ENCODE data around the gene BTNL8.

BTNL8 gene

DNA sequence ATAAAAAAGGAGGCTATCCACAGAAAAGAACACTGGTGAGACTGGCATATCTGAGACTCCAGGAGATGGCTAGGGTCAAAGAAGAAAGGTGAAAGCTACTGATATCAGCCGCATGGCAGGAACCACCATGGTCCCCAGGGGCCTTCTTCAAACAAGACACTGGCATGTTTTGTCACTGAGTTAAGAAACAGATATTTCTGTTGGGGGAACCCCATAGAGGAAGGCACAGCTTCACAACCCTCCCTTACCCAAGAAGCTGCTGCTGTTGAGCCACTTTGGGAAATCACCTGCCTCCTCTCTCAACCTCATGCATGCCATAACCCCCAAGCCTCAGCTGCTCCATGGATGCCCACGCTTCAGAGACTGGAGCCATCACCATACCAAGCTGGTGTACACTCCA, 76.4 kb downstream of the BTNL8 start:
- TF ChIP-seq ESRRG (CRISPR knock-in tag; IDR thresholded peaks at IDR 0.05) = no peak
- TF ChIP-seq, protein P1, sequence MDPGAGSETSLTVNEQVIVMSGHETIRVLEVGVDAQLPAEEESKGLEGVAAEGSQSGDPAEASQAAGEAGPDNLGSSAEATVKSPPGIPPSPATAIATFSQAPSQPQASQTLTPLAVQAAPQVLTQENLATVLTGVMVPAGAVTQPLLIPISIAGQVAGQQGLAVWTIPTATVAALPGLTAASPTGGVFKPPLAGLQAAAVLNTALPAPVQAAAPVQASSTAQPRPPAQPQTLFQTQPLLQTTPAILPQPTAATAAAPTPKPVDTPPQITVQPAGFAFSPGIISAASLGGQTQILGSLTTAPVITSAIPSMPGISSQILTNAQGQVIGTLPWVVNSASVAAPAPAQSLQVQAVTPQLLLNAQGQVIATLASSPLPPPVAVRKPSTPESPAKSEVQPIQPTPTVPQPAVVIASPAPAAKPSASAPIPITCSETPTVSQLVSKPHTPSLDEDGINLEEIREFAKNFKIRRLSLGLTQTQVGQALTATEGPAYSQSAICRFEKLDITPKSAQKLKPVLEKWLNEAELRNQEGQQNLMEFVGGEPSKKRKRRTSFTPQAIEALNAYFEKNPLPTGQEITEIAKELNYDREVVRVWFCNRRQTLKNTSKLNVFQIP (CRISPR knock-in tag; IDR thresholded peaks at IDR 0.05; ENCODE audit: borderline replicate concordance, low read depth) = no peak
- no peak for TF ChIP-seq ZNF70 (CRISPR knock-in tag; IDR thresholded peaks at IDR 0.05)
- TF ChIP-seq, protein P2, sequence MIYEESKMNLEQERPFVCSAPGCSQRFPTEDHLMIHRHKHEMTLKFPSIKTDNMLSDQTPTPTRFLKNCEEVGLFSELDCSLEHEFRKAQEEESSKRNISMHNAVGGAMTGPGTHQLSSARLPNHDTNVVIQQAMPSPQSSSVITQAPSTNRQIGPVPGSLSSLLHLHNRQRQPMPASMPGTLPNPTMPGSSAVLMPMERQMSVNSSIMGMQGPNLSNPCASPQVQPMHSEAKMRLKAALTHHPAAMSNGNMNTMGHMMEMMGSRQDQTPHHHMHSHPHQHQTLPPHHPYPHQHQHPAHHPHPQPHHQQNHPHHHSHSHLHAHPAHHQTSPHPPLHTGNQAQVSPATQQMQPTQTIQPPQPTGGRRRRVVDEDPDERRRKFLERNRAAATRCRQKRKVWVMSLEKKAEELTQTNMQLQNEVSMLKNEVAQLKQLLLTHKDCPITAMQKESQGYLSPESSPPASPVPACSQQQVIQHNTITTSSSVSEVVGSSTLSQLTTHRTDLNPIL (CRISPR knock-in tag; IDR thresholded peaks at IDR 0.05; ENCODE audit: low read depth) = no peak
- TF ChIP-seq, protein P3, sequence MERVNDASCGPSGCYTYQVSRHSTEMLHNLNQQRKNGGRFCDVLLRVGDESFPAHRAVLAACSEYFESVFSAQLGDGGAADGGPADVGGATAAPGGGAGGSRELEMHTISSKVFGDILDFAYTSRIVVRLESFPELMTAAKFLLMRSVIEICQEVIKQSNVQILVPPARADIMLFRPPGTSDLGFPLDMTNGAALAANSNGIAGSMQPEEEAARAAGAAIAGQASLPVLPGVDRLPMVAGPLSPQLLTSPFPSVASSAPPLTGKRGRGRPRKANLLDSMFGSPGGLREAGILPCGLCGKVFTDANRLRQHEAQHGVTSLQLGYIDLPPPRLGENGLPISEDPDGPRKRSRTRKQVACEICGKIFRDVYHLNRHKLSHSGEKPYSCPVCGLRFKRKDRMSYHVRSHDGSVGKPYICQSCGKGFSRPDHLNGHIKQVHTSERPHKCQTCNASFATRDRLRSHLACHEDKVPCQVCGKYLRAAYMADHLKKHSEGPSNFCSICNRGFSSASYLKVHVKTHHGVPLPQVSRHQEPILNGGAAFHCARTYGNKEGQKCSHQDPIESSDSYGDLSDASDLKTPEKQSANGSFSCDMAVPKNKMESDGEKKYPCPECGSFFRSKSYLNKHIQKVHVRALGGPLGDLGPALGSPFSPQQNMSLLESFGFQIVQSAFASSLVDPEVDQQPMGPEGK (CRISPR knock-in tag; IDR thresholded peaks at IDR 0.05; ENCODE audit: borderline replicate concordance) = no peak
- no peak for TF ChIP-seq ZC3H10 (CRISPR knock-in tag; IDR thresholded peaks at IDR 0.05)
- TF ChIP-seq RARB (CRISPR knock-in tag; IDR thresholded peaks at IDR 0.05) = no peak
- TF ChIP-seq ARNTL (CRISPR knock-in tag; IDR thresholded peaks at IDR 0.05; ENCODE audit: borderline replicate concordance, low read depth) = no peak
- no peak for TF ChIP-seq ZFP3 (CRISPR knock-in tag; IDR thresholded peaks at IDR 0.05)
- TF ChIP-seq ISL1 (CRISPR knock-in tag; IDR thresholded peaks at IDR 0.05) = no peak
- TF ChIP-seq, protein P4, sequence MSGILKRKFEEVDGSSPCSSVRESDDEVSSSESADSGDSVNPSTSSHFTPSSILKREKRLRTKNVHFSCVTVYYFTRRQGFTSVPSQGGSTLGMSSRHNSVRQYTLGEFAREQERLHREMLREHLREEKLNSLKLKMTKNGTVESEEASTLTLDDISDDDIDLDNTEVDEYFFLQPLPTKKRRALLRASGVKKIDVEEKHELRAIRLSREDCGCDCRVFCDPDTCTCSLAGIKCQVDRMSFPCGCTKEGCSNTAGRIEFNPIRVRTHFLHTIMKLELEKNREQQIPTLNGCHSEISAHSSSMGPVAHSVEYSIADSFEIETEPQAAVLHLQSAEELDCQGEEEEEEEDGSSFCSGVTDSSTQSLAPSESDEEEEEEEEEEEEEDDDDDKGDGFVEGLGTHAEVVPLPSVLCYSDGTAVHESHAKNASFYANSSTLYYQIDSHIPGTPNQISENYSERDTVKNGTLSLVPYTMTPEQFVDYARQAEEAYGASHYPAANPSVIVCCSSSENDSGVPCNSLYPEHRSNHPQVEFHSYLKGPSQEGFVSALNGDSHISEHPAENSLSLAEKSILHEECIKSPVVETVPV (CRISPR knock-in tag; IDR thresholded peaks at IDR 0.05) = no peak
- TF ChIP-seq TCF4 (CRISPR knock-in tag; IDR thresholded peaks at IDR 0.05; ENCODE audit: borderline replicate concordance) = no peak
- TF ChIP-seq PPARA (CRISPR knock-in tag; IDR thresholded peaks at IDR 0.05; ENCODE audit: borderline replicate concordance) = no peak
- TF ChIP-seq, protein P5, sequence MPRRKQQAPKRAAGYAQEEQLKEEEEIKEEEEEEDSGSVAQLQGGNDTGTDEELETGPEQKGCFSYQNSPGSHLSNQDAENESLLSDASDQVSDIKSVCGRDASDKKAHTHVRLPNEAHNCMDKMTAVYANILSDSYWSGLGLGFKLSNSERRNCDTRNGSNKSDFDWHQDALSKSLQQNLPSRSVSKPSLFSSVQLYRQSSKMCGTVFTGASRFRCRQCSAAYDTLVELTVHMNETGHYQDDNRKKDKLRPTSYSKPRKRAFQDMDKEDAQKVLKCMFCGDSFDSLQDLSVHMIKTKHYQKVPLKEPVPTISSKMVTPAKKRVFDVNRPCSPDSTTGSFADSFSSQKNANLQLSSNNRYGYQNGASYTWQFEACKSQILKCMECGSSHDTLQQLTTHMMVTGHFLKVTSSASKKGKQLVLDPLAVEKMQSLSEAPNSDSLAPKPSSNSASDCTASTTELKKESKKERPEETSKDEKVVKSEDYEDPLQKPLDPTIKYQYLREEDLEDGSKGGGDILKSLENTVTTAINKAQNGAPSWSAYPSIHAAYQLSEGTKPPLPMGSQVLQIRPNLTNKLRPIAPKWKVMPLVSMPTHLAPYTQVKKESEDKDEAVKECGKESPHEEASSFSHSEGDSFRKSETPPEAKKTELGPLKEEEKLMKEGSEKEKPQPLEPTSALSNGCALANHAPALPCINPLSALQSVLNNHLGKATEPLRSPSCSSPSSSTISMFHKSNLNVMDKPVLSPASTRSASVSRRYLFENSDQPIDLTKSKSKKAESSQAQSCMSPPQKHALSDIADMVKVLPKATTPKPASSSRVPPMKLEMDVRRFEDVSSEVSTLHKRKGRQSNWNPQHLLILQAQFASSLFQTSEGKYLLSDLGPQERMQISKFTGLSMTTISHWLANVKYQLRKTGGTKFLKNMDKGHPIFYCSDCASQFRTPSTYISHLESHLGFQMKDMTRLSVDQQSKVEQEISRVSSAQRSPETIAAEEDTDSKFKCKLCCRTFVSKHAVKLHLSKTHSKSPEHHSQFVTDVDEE (CRISPR knock-in tag; IDR thresholded peaks at IDR 0.05) = no peak
- no peak for TF ChIP-seq OSR1 (CRISPR knock-in tag; IDR thresholded peaks at IDR 0.05)
- TF ChIP-seq ZNF8 (CRISPR knock-in tag; IDR thresholded peaks at IDR 0.05) = no peak
- no peak for ATAC-seq

DNA sequence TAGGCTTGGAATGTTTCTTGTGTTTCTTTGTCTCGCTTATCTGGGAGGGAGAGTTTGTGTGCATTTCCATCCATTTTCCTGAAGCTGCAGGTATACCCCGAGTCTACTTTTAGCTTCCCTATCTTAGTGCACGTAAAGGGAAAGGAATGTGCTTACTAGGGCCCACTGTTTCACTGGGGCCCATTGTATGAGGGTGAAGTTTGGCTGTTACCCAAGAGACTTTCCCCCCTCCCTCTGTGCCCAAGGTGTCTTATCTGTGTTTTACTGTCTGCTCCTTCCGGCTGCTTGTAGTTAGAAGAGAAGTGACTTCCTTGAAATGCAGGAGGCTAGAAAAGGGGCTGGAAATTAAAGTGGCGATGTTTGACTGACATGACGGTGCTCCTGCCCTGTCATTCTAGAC, 77.6 kb downstream of the BTNL8 start:
- TF ChIP-seq OSR1 (CRISPR knock-in tag; IDR thresholded peaks at IDR 0.05) (no peak), ZFP30 (CRISPR knock-in tag; IDR thresholded peaks at IDR 0.05) (no peak)
- TF ChIP-seq, protein P2 (CRISPR knock-in tag; IDR thresholded peaks at IDR 0.05; ENCODE audit: low read depth) = no peak
- ATAC-seq = no peak

DNA sequence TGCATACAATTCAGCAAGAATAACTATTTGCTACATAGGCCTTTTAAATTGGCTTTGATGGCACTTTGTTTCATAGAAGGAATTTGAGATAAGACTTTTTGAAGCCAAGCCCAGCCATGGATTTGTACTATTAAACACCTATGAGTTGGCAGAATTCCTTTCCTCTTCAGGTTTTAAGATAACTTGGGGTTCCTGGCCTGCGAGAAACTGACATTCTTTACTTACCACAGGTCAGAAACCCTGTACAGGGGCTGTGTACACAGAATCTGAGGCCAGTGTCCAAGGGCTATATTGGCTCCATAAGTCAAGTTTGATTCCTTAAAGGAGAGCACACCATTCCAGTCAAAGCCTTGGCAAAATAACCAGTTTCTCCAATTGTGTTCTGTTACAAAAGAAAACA, 78.9 kb downstream of the BTNL8 start:
- no peak for ATAC-seq
- no peak for TF ChIP-seq OSR1 (CRISPR knock-in tag; IDR thresholded peaks at IDR 0.05)
- TF ChIP-seq CSDC2 (CRISPR knock-in tag; IDR thresholded peaks at IDR 0.05) = no peak
- TF ChIP-seq, protein P3 (CRISPR knock-in tag; IDR thresholded peaks at IDR 0.05; ENCODE audit: borderline replicate concordance) = no peak
- no peak for TF ChIP-seq ZNF8 (CRISPR knock-in tag; IDR thresholded peaks at IDR 0.05)
- TF ChIP-seq, protein P2 (CRISPR knock-in tag; IDR thresholded peaks at IDR 0.05; ENCODE audit: low read depth) = no peak
- no peak for TF ChIP-seq ARNTL (CRISPR knock-in tag; IDR thresholded peaks at IDR 0.05; ENCODE audit: borderline replicate concordance, low read depth)
- TF ChIP-seq TOX (CRISPR knock-in tag; IDR thresholded peaks at IDR 0.05; ENCODE audit: borderline replicate concordance) = no peak
- no peak for TF ChIP-seq TCF4 (CRISPR knock-in tag; IDR thresholded peaks at IDR 0.05; ENCODE audit: borderline replicate concordance)
- no peak for TF ChIP-seq RARB (CRISPR knock-in tag; IDR thresholded peaks at IDR 0.05)
- TF ChIP-seq BACH2 (CRISPR knock-in tag; IDR thresholded peaks at IDR 0.05; ENCODE audit: borderline replicate concordance) = no peak
- no peak for TF ChIP-seq ZNF565 (CRISPR knock-in tag; conservative IDR thresholded peaks at IDR 0.05; ENCODE audit: low read depth)
- no peak for TF ChIP-seq ZFP30 (CRISPR knock-in tag; IDR thresholded peaks at IDR 0.05)
- no peak for TF ChIP-seq ZC3H10 (CRISPR knock-in tag; IDR thresholded peaks at IDR 0.05)
- no peak for TF ChIP-seq PPARA (CRISPR knock-in tag; IDR thresholded peaks at IDR 0.05; ENCODE audit: borderline replicate concordance)
- TF ChIP-seq ZFP3 (CRISPR knock-in tag; IDR thresholded peaks at IDR 0.05) = no peak

All from SK-N-SH treated with all-trans-retinoic acid at 6 μM for 48 hours (cell line).